Muscle of arm (tissue), 12 donors: Measurements from ENCODE around the gene FOSB. TPM values are rescaled to one million over a fixed set of nuclear protein-coding genes. Genes with fewer than 3 reads are reported as not detected.

Experiments used
- DNase-seq: peaks from one replicate; pipeline ENCODE4 v3.0.0-alpha.2; 2013
- polyA plus RNA-seq, 12 donors: library from polyadenylated mRNA; unstranded; fragments of 120-200 nt; gene quantifications; one replicate each; pipeline ENCODE4 v1.2.1, GENCODE V29; 2013; ENCODE audit not compliant: insufficient read length in 12 of 12

Gene FOSB
- polyA plus RNA-seq, 12 donors, result 21.4 to 403 (median 87.6) TPM

GRCh38 chr19:45440259-45440638, 27.5 kb upstream of the FOSB start:
- DNase-seq, result no peak

- DNase-seq, result no peak
These were observed 26.7 kb upstream of the FOSB start for GRCh38 chr19:45440873-45441654.

GRCh38 chr19:45442408-45442777, 25.4 kb upstream of the FOSB start:
- DNase-seq, result no peak

- DNase-seq, result no peak
These were observed 24.9 kb upstream of the FOSB start for GRCh38 chr19:45442778-45443461.

- DNase-seq, result peak; percentile 80
These were observed 24.1 kb upstream of the FOSB start for GRCh38 chr19:45443462-45444317.

GRCh38 chr19:45444318-45445041, 23.3 kb upstream of the FOSB start:
- peak; percentile 94 for DNase-seq

- no peak for DNase-seq
These were observed 22.7 kb upstream of the FOSB start for GRCh38 chr19:45445139-45445538.

- no peak for DNase-seq
These were observed 21.5 kb upstream of the FOSB start for GRCh38 chr19:45446295-45446694.

GRCh38 chr19:45446944-45447343, 20.9 kb upstream of the FOSB start:
- no peak for DNase-seq

GRCh38 chr19:45448425-45448756, 19.4 kb upstream of the FOSB start:
- no peak for DNase-seq

GRCh38 chr19:45448887-45449299, 18.9 kb upstream of the FOSB start:
- no peak for DNase-seq

GRCh38 chr19:45450012-45450333, 17.8 kb upstream of the FOSB start:
- no peak for DNase-seq

- DNase-seq, result peak; percentile 66
These were observed 16.5 kb upstream of the FOSB start for GRCh38 chr19:45451131-45451849.

GRCh38 chr19:45451850-45452387, 15.9 kb upstream of the FOSB start:
- DNase-seq, result no peak

GRCh38 chr19:45455707-45456499, 11.9 kb upstream of the FOSB start:
- DNase-seq, result peak; percentile 89

- no peak for DNase-seq
These were observed 11.3 kb upstream of the FOSB start for GRCh38 chr19:45456500-45456815.

- no peak for DNase-seq
These were observed 10.0 kb upstream of the FOSB start for GRCh38 chr19:45457776-45458175.

- DNase-seq, result no peak
These were observed 6.9 kb upstream of the FOSB start for GRCh38 chr19:45460807-45461347.

GRCh38 chr19:45462174-45462573, 5.6 kb upstream of the FOSB start:
- no peak for DNase-seq

- no peak for DNase-seq
These were observed 4.6 kb upstream of the FOSB start for GRCh38 chr19:45463241-45463640.
